PC-3 (cell line): ENCODE results near the gene SOST.

Experiments
- EZH2 ChIP-seq: fragments of 300-600 bp; sonication (generic); IDR thresholded peaks from one replicate; pipeline ENCODE4 v1.6.1; 2017; ENCODE audit warnings: antibody characterized with exemption, mild to moderate bottlenecking, low read length; ENCODE audit not compliant: unreplicated experiment
- EZH2phosphoT487 ChIP-seq: fragments of 300-600 bp; sonication (generic); IDR thresholded peaks from 2 replicates; pipeline ENCODE4 v1.6.1; 2018; ENCODE audit warnings: mild to moderate bottlenecking, antibody characterized with exemption, low read length, borderline replicate concordance
- TF ChIP-seq, protein P1 (sequence below): fragments of 300-600 bp; sonication (generic); conservative IDR thresholded peaks from 2 replicates; pipeline ENCODE4 v1.5.1; 2017; ENCODE audit warnings: antibody characterized with exemption, low read depth, mild to moderate bottlenecking, low read length

GRCh38 chr17:43800736-43801135, 42.1 kb upstream of the SOST start:
- TF ChIP-seq, protein P1, sequence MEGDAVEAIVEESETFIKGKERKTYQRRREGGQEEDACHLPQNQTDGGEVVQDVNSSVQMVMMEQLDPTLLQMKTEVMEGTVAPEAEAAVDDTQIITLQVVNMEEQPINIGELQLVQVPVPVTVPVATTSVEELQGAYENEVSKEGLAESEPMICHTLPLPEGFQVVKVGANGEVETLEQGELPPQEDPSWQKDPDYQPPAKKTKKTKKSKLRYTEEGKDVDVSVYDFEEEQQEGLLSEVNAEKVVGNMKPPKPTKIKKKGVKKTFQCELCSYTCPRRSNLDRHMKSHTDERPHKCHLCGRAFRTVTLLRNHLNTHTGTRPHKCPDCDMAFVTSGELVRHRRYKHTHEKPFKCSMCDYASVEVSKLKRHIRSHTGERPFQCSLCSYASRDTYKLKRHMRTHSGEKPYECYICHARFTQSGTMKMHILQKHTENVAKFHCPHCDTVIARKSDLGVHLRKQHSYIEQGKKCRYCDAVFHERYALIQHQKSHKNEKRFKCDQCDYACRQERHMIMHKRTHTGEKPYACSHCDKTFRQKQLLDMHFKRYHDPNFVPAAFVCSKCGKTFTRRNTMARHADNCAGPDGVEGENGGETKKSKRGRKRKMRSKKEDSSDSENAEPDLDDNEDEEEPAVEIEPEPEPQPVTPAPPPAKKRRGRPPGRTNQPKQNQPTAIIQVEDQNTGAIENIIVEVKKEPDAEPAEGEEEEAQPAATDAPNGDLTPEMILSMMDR: no peak
- no peak for TF ChIP-seq EZH2
- TF ChIP-seq EZH2phosphoT487: no peak
